Peyer's patch (tissue), 4 donors: ENCODE results near the gene SLC25A21. TPM values are rescaled to one million over a fixed set of nuclear protein-coding genes. Genes with fewer than 3 reads are reported as not detected.

Experiments
- DNase-seq, 3 donors: peaks; one replicate each; pipeline ENCODE4 v3.0.0-alpha.2; 2017 to 2019
- H3K27ac ChIP-seq, 4 donors: fragments of 200-600 bp; sonication (generic); one replicate each; pipeline ENCODE4 v1.5.1; 2016 to 2019
- H3K27me3 ChIP-seq, 2 donors: fragments of 200-600 bp; sonication (generic); one replicate each; pipeline ENCODE4 v1.5.1; 2019
- H3K36me3 ChIP-seq, 3 donors: fragments of 200-600 bp; sonication (generic); one replicate each; pipeline ENCODE4 v1.5.1; 2016 to 2019
- H3K4me1 ChIP-seq, 4 donors: fragments of 200-600 bp; sonication (generic); one replicate each; pipeline ENCODE4 v1.5.1; 2016 to 2019
- H3K4me3 ChIP-seq, 4 donors: fragments of 200-600 bp; sonication (generic); 1 replicate in 3 of 4; 2 replicates in 1 of 4; pipeline ENCODE4 v1.5.1; 2016 to 2019; ENCODE audit warnings: mild to moderate bottlenecking in 1 of 4
- H3K9me3 ChIP-seq, 4 donors: fragments of 200-600 bp; sonication (generic); one replicate each; pipeline ENCODE4 v1.5.1; 2016 to 2019; ENCODE audit warnings: mild to moderate bottlenecking in 1 of 4
- CTCF ChIP-seq, 6 experiments: fragments of 450-650 bp in 4 of 6; fragments of 200-600 bp in 2 of 6; sonication (generic) in 1 of 6; IDR thresholded peaks; one replicate each; pipeline ENCODE4 v1.5.1; 2017 to 2019; ENCODE audit warnings: antibody characterized with exemption in 6 of 6, mild to moderate bottlenecking in 3 of 6, moderate library complexity in 1 of 6
- POLR2A ChIP-seq, 2 donors: fragments of 450-650 bp; IDR thresholded peaks; one replicate each; pipeline ENCODE4 v1.5.1; 2017; ENCODE audit warnings: antibody characterized with exemption in 2 of 2, mild to moderate bottlenecking in 2 of 2, moderate library complexity in 2 of 2
- total RNA-seq, 4 donors: library from RNA; depleted of rRNA; stranded (reverse); fragments of >200 nt; gene quantifications; one replicate each; pipeline ENCODE4 v1.1.0, GENCODE V29; 2016

SLC25A21 gene
- total RNA-seq, 4 donors from 2014 or later: 0.70 to 1.6 TPM; not detected in 2

DNA sequence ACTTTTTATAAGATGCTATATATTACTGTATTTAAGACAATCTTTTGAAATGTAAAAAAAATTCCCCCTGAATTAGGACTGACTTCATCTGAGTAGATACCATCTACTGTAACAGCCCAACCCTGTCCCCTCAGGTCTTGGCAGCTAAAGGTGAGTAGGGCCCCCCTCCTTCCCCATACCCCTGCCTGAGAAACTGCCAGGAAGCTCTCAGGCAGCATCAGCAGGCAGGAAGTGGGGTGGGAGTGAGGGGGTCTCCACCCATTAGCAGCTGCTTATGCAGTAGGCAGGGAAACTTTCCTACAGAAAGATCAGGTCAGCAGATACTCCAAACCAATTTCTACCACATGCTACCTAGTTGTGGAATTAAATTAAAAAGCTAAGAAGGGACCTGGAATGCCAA, 448.2 kb downstream of the SLC25A21 start:
- H3K4me3 ChIP-seq: no peak overlapping the region
- no peaks in the 10 kb centered on the region for H3K4me1 ChIP-seq
- no peak for DNase-seq
- no peaks in the 10 kb centered on the region for H3K9me3 ChIP-seq
- H3K36me3 ChIP-seq: no peaks in the 10 kb centered on the region
- H3K27ac ChIP-seq: no peak overlapping the region
- TF ChIP-seq CTCF (IDR thresholded peaks at IDR 0.05): no peak
- TF ChIP-seq POLR2A (IDR thresholded peaks at IDR 0.05): no peak
- no peaks in the 10 kb centered on the region for H3K27me3 ChIP-seq

DNA sequence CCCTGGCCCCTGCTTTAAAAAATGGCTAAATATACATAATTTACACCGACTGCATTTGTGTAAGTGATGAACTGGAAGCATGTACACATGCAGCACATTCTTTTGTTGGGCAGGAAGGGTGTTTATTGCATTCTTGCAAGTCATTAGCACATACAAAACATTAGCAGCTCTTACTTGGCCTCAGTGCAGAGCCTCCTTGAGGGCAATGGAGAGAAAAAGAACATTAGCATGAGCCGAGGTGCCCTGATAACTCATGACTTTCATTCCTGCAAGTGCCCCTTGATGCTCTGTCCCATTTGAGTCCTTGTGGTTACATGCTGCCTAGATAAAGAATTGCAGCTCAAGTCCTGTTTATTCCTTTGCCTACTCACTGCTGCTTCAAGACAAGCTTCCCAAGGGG, 448.9 kb downstream of the SLC25A21 start:
- DNase-seq: no peak
- Histone ChIP-seq H3K27ac (no peak overlapping the region), H3K36me3 (no peaks in the 10 kb centered on the region), H3K27me3 (no peaks in the 10 kb centered on the region), H3K9me3 (no peaks in the 10 kb centered on the region), H3K4me1 (no peaks in the 10 kb centered on the region), H3K4me3 (no peak overlapping the region)
- TF ChIP-seq CTCF (IDR thresholded peaks at IDR 0.05) (no peak), POLR2A (IDR thresholded peaks at IDR 0.05) (no peak)

GRCh38 chr14:36721877-36722276, 450.5 kb downstream of the SLC25A21 start:
- no peaks in the 10 kb centered on the region for H3K9me3 ChIP-seq
- H3K27me3 ChIP-seq: no peaks in the 10 kb centered on the region
- H3K4me3 ChIP-seq: no peak overlapping the region
- DNase-seq: no peak
- no peak overlapping the region for H3K27ac ChIP-seq
- no peaks in the 10 kb centered on the region for H3K4me1 ChIP-seq
- TF ChIP-seq CTCF (IDR thresholded peaks at IDR 0.05): no peak
- H3K36me3 ChIP-seq: no peaks in the 10 kb centered on the region

- Histone ChIP-seq H3K4me3 (no peak overlapping the region), H3K36me3 (no peaks in the 10 kb centered on the region), H3K4me1 (no peaks in the 10 kb centered on the region), H3K9me3 (no peaks in the 10 kb centered on the region), H3K27ac (no peak overlapping the region), H3K27me3 (no peaks in the 10 kb centered on the region)
- no peak for DNase-seq
- TF ChIP-seq POLR2A (IDR thresholded peaks at IDR 0.05) (no peak), CTCF (IDR thresholded peaks at IDR 0.05) (no peak)
Observed at GRCh38 chr14:36720657-36721056, 451.7 kb downstream of the SLC25A21 start.

- H3K27ac ChIP-seq: no peak overlapping the region
- no peaks in the 10 kb centered on the region for H3K36me3 ChIP-seq
- no peak for TF ChIP-seq POLR2A (IDR thresholded peaks at IDR 0.05)
- no peak for TF ChIP-seq CTCF (IDR thresholded peaks at IDR 0.05)
- H3K9me3 ChIP-seq: no peaks in the 10 kb centered on the region
- no peak for DNase-seq
- H3K4me3 ChIP-seq: no peak overlapping the region
- no peaks in the 10 kb centered on the region for H3K4me1 ChIP-seq
- H3K27me3 ChIP-seq: no peaks in the 10 kb centered on the region
Observed at GRCh38 chr14:36719823-36720222, 452.6 kb downstream of the SLC25A21 start.

GRCh38 chr14:36718216-36718615, 454.2 kb downstream of the SLC25A21 start:
- no peak overlapping the region for H3K4me3 ChIP-seq
- H3K36me3 ChIP-seq: no peaks in the 10 kb centered on the region
- no peak overlapping the region for H3K27ac ChIP-seq
- H3K4me1 ChIP-seq: no peaks in the 10 kb centered on the region
- TF ChIP-seq CTCF (IDR thresholded peaks at IDR 0.05) (no peak), POLR2A (IDR thresholded peaks at IDR 0.05) (no peak)
- no peaks in the 10 kb centered on the region for H3K27me3 ChIP-seq
- DNase-seq: no peak
- no peaks in the 10 kb centered on the region for H3K9me3 ChIP-seq
